ENCODE measurements around the gene GPAT2. TPM values are rescaled to one million over a fixed set of nuclear protein-coding genes. Genes with fewer than 3 reads are reported as not detected.
A peak's percentile ranks its signal among the peaks of the same experiment; 100 is the strongest.
"Not testable (repeated sequence)": the region's sequence is repeated elsewhere in the genome, so short reads cannot be mapped to it uniquely, and the experiment has no call there.

GPAT2 gene
- total RNA-seq, 1 experiment from 2014 or later, result 9.1 TPM

DNA sequence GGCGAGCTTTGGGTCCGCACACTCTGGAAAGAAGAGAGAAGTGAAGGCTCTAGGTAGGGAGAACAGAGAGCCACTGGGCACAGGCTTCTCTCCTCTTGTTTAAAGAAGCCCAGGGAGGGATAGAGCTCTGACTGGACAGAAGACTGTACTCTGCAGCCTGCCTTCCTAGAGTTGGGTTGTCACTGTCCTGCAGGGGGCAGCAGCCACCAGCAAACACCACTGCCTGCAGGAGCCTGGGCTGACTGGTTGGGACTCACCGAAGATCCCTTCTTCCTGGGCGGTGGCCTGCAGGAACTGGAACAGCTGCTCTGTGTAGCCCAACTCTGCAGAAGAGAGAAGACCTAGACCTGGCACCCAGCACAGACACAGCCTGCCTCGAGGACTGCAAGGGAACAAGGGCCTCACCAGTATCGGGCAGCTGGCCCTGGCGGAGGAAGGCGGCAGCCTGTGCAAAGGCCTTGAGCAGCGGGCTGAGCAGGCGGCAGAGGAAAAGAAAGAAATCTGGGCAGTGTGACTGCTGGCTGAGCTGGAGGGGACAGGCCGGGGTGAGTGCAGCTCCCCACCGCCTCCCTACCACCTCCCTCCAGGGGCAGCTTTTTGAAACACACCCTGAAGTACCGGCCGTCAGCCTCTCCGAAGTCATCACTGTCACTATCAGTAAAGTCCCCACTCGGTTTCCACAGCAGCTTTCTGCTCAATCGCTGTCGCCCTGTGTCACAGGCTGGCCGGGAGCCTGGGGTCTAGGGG is 11.8 kb downstream of the GPAT2 start:
- intact Hi-C loops (cut with micrococcal nuclease; ENCODE audit: unreplicated experiment); H3F3A ChIP-seq (ENCODE audit: insufficient read depth, low read depth); POLR2A ChIA-PET (ENCODE audit: unreplicated experiment); H4K20me1 ChIP-seq (ENCODE audit: insufficient read depth); H3K9me3 ChIP-seq (ENCODE audit: insufficient read depth, low read depth); H3K4me3 ChIP-seq; H3K4me2 ChIP-seq; H2AFZ ChIP-seq; H3K9me2 ChIP-seq (ENCODE audit: insufficient read depth); BruUV-seq (replicated peaks); H3K36me3 ChIP-seq (ENCODE audit: low read depth); H3K4me1 ChIP-seq (replicated peaks; ENCODE audit: insufficient read depth); H3K79me2 ChIP-seq (ENCODE audit: low read depth); H3K27me3 ChIP-seq (ENCODE audit: insufficient read depth, low read depth); H3K27ac ChIP-seq: not testable (repeated sequence)
- CTCF ChIA-PET, result interaction anchor here (0.5 to 2.2 kb wide), 5 partner anchors 94 to 385 kb away, joined by 3 to 9 read pairs (median 4); no protein-coding TSS in a partner anchor
- TF ChIP-seq, protein P1, sequence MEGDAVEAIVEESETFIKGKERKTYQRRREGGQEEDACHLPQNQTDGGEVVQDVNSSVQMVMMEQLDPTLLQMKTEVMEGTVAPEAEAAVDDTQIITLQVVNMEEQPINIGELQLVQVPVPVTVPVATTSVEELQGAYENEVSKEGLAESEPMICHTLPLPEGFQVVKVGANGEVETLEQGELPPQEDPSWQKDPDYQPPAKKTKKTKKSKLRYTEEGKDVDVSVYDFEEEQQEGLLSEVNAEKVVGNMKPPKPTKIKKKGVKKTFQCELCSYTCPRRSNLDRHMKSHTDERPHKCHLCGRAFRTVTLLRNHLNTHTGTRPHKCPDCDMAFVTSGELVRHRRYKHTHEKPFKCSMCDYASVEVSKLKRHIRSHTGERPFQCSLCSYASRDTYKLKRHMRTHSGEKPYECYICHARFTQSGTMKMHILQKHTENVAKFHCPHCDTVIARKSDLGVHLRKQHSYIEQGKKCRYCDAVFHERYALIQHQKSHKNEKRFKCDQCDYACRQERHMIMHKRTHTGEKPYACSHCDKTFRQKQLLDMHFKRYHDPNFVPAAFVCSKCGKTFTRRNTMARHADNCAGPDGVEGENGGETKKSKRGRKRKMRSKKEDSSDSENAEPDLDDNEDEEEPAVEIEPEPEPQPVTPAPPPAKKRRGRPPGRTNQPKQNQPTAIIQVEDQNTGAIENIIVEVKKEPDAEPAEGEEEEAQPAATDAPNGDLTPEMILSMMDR (conservative IDR thresholded peaks at IDR 0.05), result peak; percentile 95
- peak; percentile 74 to 88 for DNase-seq

GRCh38 chr2:96022126-96022525 is 12.6 kb downstream of the GPAT2 start:
- H3K9me3 ChIP-seq (ENCODE audit: insufficient read depth, low read depth); DNase-seq; H3K27me3 ChIP-seq (ENCODE audit: insufficient read depth, low read depth); H3K4me1 ChIP-seq (replicated peaks; ENCODE audit: insufficient read depth); H3K4me3 ChIP-seq; H2AFZ ChIP-seq; POLR2A ChIA-PET (ENCODE audit: unreplicated experiment); H3F3A ChIP-seq (ENCODE audit: insufficient read depth, low read depth); BruUV-seq (replicated peaks); H3K79me2 ChIP-seq (ENCODE audit: low read depth); H3K27ac ChIP-seq; H3K9me2 ChIP-seq (ENCODE audit: insufficient read depth); H3K4me2 ChIP-seq; intact Hi-C loops (cut with micrococcal nuclease; ENCODE audit: unreplicated experiment); H3K36me3 ChIP-seq (ENCODE audit: low read depth); H4K20me1 ChIP-seq (ENCODE audit: insufficient read depth): not testable (repeated sequence)
- CTCF ChIA-PET, result interaction anchor here (0.5 to 2.2 kb wide), 4 partner anchors 146 to 385 kb away, joined by 3 to 9 read pairs (median 4); no protein-coding TSS in a partner anchor

DNA sequence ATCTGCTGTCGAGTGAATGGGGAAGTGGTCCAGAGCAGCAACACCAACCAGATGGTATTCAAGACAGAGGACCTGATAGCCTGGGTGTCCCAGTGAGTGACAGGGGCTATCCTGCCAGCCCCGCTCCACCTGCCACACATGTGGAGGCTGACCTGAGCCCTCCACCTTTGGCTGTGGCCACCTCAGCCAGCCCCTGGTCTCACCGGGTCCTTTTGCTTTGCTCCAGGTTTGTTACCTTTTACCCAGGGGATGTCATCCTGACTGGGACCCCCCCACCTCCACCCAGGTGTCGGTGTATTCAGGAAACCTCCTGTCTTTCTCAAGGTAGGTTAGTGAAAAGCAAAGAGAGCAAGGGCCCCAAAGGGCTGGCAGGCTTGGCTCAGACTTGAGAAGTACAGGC is 13.6 kb downstream of the GPAT2 start:
- intact Hi-C loops (cut with micrococcal nuclease; ENCODE audit: unreplicated experiment); H3K9me2 ChIP-seq (ENCODE audit: insufficient read depth); POLR2A ChIA-PET (ENCODE audit: unreplicated experiment); H3K36me3 ChIP-seq (ENCODE audit: low read depth); H4K20me1 ChIP-seq (ENCODE audit: insufficient read depth); BruUV-seq (replicated peaks); H3K4me1 ChIP-seq (replicated peaks; ENCODE audit: insufficient read depth); H3K4me2 ChIP-seq; H3K79me2 ChIP-seq (ENCODE audit: low read depth); H3K4me3 ChIP-seq; H3K27ac ChIP-seq; DNase-seq; H3K9me3 ChIP-seq (ENCODE audit: insufficient read depth, low read depth); H2AFZ ChIP-seq; H3K27me3 ChIP-seq (ENCODE audit: insufficient read depth, low read depth); H3F3A ChIP-seq (ENCODE audit: insufficient read depth, low read depth): not testable (repeated sequence)
- CTCF ChIA-PET, result interaction anchor here (2.2 kb wide), 1 partner anchor 154 kb away, joined by 9 read pairs; no protein-coding TSS in a partner anchor

DNA sequence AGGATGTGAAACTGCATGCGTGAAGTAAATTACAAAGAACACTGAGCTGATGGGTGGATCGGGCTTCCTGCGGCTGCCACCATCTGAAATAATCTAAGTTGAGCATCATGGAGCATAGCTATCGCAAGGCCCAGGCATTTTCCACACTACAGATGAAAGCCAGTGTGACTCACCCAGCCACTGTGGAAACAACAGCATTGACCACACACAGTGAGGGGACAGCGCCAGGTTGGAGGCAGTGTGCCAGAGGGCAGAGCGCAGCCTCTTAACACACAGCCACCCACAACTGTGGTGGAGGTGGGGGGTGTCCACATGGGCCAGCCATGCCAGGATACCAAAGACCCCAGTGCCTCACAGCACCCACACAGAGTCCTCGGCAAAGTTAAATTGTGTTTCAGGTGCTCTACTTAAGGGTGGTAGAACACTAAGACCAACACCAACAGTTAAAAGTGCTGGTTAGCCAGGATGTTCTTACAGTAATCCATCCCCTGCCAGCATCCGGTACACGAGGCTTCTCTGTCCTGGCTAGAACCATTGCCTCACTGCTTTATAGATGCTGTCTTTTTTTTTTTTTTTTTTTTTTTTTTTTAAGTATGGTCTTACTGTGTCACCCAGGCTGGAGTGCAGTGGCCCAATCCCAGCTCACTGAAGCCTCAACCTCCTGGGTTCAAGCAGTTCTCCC is 14.7 kb downstream of the GPAT2 start:
- H3K27me3 ChIP-seq (ENCODE audit: insufficient read depth, low read depth); H3K9me2 ChIP-seq (ENCODE audit: insufficient read depth); H3K79me2 ChIP-seq (ENCODE audit: low read depth); H3K36me3 ChIP-seq (ENCODE audit: low read depth); intact Hi-C loops (cut with micrococcal nuclease; ENCODE audit: unreplicated experiment); H3K4me3 ChIP-seq; DNase-seq; H3K27ac ChIP-seq; BruUV-seq (replicated peaks); CTCF ChIA-PET; H3K9me3 ChIP-seq (ENCODE audit: insufficient read depth, low read depth); POLR2A ChIA-PET (ENCODE audit: unreplicated experiment); H4K20me1 ChIP-seq (ENCODE audit: insufficient read depth); H2AFZ ChIP-seq; H3K4me1 ChIP-seq (replicated peaks; ENCODE audit: insufficient read depth); H3K4me2 ChIP-seq; H3F3A ChIP-seq (ENCODE audit: insufficient read depth, low read depth): not testable (repeated sequence)

GRCh38 chr2:96016321-96016720 is 18.4 kb downstream of the GPAT2 start:
- H3K27me3 ChIP-seq (ENCODE audit: insufficient read depth, low read depth); H3F3A ChIP-seq (ENCODE audit: insufficient read depth, low read depth); intact Hi-C loops (cut with micrococcal nuclease; ENCODE audit: unreplicated experiment); H3K9me2 ChIP-seq (ENCODE audit: insufficient read depth); CTCF ChIA-PET; H3K27ac ChIP-seq; H3K9me3 ChIP-seq (ENCODE audit: insufficient read depth, low read depth); H2AFZ ChIP-seq; H3K79me2 ChIP-seq (ENCODE audit: low read depth); H3K4me3 ChIP-seq; DNase-seq; H4K20me1 ChIP-seq (ENCODE audit: insufficient read depth); BruUV-seq (replicated peaks); H3K4me2 ChIP-seq; H3K4me1 ChIP-seq (replicated peaks; ENCODE audit: insufficient read depth); H3K36me3 ChIP-seq (ENCODE audit: low read depth); POLR2A ChIA-PET (ENCODE audit: unreplicated experiment): not testable (repeated sequence)

DNA sequence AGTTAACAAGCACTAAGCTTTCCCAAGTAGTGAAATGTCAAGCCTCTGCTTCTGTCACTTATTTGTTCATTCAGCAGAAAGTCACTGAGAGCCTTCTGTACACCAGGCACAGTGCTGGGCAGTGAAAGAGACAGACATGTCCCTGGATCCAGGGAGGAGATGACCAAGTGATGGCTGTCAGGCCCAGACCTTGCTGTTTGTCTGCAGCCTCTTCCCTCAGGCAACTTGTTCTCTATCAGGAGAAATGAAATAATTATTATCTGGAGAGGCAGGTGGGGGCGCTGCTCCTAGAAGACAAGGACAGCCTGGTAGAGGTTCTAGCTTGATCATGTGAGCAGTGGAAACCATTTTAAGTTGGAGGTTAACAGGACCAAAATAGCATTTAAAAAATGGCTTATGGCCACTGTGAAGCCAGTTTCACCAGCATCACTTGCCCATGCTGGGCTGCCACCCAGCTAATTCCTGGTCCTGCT is 21.9 kb downstream of the GPAT2 start:
- BruUV-seq (replicated peaks); H3K27me3 ChIP-seq (ENCODE audit: insufficient read depth, low read depth); H3K4me3 ChIP-seq; H3K9me3 ChIP-seq (ENCODE audit: insufficient read depth, low read depth); H3K79me2 ChIP-seq (ENCODE audit: low read depth); H3K36me3 ChIP-seq (ENCODE audit: low read depth); intact Hi-C loops (cut with micrococcal nuclease; ENCODE audit: unreplicated experiment); H2AFZ ChIP-seq; H3K9me2 ChIP-seq (ENCODE audit: insufficient read depth); POLR2A ChIA-PET (ENCODE audit: unreplicated experiment); H3K4me2 ChIP-seq; H3F3A ChIP-seq (ENCODE audit: insufficient read depth, low read depth); H4K20me1 ChIP-seq (ENCODE audit: insufficient read depth); CTCF ChIA-PET; DNase-seq; H3K27ac ChIP-seq: not testable (repeated sequence)
- H3K4me1 ChIP-seq (replicated peaks; ENCODE audit: insufficient read depth), result peaks cover 11% of the 10 kb centered on the region
